GM18499 (cell line): Measurements from ENCODE around the gene IMMT.

Source experiments
- ATAC-seq: cut with Tn5 transposase; IDR thresholded peaks from one replicate; pipeline ENCODE4 v1.9.1; 2021; ENCODE audit warnings: moderate number of reproducible peaks; ENCODE audit not compliant: insufficient read depth, unreplicated experiment

The IMMT gene

GRCh38 chr2:86097114-86097896 lies 98.0 kb downstream of the IMMT start:
- ATAC-seq, result no peak

GRCh38 chr2:86094229-86094628 lies 101.0 kb downstream of the IMMT start:
- no peak for ATAC-seq
